ENCODE measurements around the gene NR2C1. TPM values are rescaled to one million over a fixed set of nuclear protein-coding genes. Genes with fewer than 3 reads are reported as not detected.
"Not testable (repeated sequence)": the region's sequence is repeated elsewhere in the genome, so short reads cannot be mapped to it uniquely, and the experiment has no call there.

Gene NR2C1
- polyA plus RNA-seq, 3 donors: 9.4 to 16.1 (median 12.8) TPM

GRCh38 chr12:95017482-95017881, 55.9 kb downstream of the NR2C1 start:
- no peak overlapping the region for H3K27ac ChIP-seq (ENCODE audit: low read depth, low read length)
- WGBS, 3 donors: 65 to 77% (median 75%) methylated on average over 1 of the region's 1 CpG

- 96 to 100% (median 98%) methylated on average over 2 of the region's 2 CpGs for WGBS, 3 donors
- no peak overlapping the region for H3K27ac ChIP-seq (ENCODE audit: low read depth, low read length)
These were observed 57.3 kb downstream of the NR2C1 start for GRCh38 chr12:95016120-95016519.

- no peak overlapping the region for H3K27ac ChIP-seq (ENCODE audit: low read depth, low read length)
These were observed 58.9 kb downstream of the NR2C1 start for GRCh38 chr12:95014554-95014953.

- H3K27ac ChIP-seq (ENCODE audit: low read depth, low read length): no peak overlapping the region
- WGBS, 3 donors: 71 to 89% (median 79%) methylated on average over 4 of the region's 4 CpGs
These were observed 67.2 kb downstream of the NR2C1 start for GRCh38 chr12:95006206-95006605.

- H3K27ac ChIP-seq (ENCODE audit: low read depth, low read length): no peak overlapping the region
- WGBS, 3 donors: 65 to 98% (median 80%) methylated on average over 2 of the region's 2 CpGs
These were observed 68.8 kb downstream of the NR2C1 start for GRCh38 chr12:95004610-95005009.

- H3K27ac ChIP-seq (ENCODE audit: low read depth, low read length): no peak overlapping the region
- 64 to 67% (median 65%) methylated on average over 15 of the region's 15 CpGs for WGBS, 3 donors
These were observed 69.5 kb downstream of the NR2C1 start for GRCh38 chr12:95003921-95004272.

- 0% methylated on average over 34 of the region's 34 CpGs for WGBS, 3 donors
- H3K27ac ChIP-seq (ENCODE audit: low read depth, low read length): peak within 1 kb of the TSS; percentile 43
These were observed 70.1 kb downstream of the NR2C1 start, which contains the start of gene NDUFA12 for GRCh38 chr12:95003213-95003920. Gene NDUFA12, minus strand, starts transcription at chr12:95003697. Its CDS starts 17 bp downstream, at chr12:95003680.

GRCh38 chr12:95002754-95003153, 70.7 kb downstream of the NR2C1 start:
- WGBS, 3 donors: 24 to 29% (median 28%) methylated on average over 3 of the region's 3 CpGs
- no peak overlapping the region for H3K27ac ChIP-seq (ENCODE audit: low read depth, low read length)

GRCh38 chr12:94998326-94998725, 75.1 kb downstream of the NR2C1 start:
- no peak overlapping the region for H3K27ac ChIP-seq (ENCODE audit: low read depth, low read length)
- WGBS, 3 donors: 42 to 68% (median 63%) methylated on average over 4 of the region's 4 CpGs

- no peak overlapping the region for H3K27ac ChIP-seq (ENCODE audit: low read depth, low read length)
These were observed 75.7 kb downstream of the NR2C1 start for GRCh38 chr12:94997726-94998125.

GRCh38 chr12:94997061-94997460, 76.4 kb downstream of the NR2C1 start:
- H3K27ac ChIP-seq (ENCODE audit: low read depth, low read length): no peak overlapping the region
- 88 to 94% (median 93%) methylated on average over 6 of the region's 6 CpGs for WGBS, 3 donors

GRCh38 chr12:94994312-94994711, 79.1 kb downstream of the NR2C1 start:
- H3K27ac ChIP-seq (ENCODE audit: low read depth, low read length): no peak overlapping the region
- 75 to 91% (median 75%) methylated on average over 2 of the region's 2 CpGs for WGBS, 3 donors

- WGBS, 3 donors: 63 to 96% (median 80%) methylated on average over 3 of the region's 3 CpGs
These were observed 79.6 kb downstream of the NR2C1 start for GRCh38 chr12:94993855-94994254.

GRCh38 chr12:94990222-94990621, 83.2 kb downstream of the NR2C1 start:
- no peak overlapping the region for H3K27ac ChIP-seq (ENCODE audit: low read depth, low read length)
- WGBS, 3 donors: 81 to 86% (median 83%) methylated on average over 3 of the region's 3 CpGs

More at GRCh38 chr12:94993855-94994254, 79.6 kb downstream of the NR2C1 start:
- not testable (repeated sequence) for H3K27ac ChIP-seq (ENCODE audit: low read depth, low read length)

GRCh38 chr12:94988471-94988870, 84.9 kb downstream of the NR2C1 start:
- 61 to 87% (median 71%) methylated on average over 6 of the region's 6 CpGs for WGBS, 3 donors
- H3K27ac ChIP-seq (ENCODE audit: low read depth, low read length): no peak overlapping the region

- WGBS, 3 donors: 46 to 51% (median 50%) methylated on average over 2 of the region's 2 CpGs
- H3K27ac ChIP-seq (ENCODE audit: low read depth, low read length): no peak overlapping the region
These were observed 85.6 kb downstream of the NR2C1 start for GRCh38 chr12:94987801-94988200.

GRCh38 chr12:94987076-94987669, 86.2 kb downstream of the NR2C1 start:
- 90 to 96% (median 96%) methylated on average over 8 of the region's 8 CpGs for WGBS, 3 donors
- H3K27ac ChIP-seq (ENCODE audit: low read depth, low read length): no peak overlapping the region

GRCh38 chr12:94985099-94985498, 88.3 kb downstream of the NR2C1 start:
- not testable (repeated sequence) for H3K27ac ChIP-seq (ENCODE audit: low read depth, low read length)
- WGBS, 3 donors: 81 to 86% (median 84%) methylated on average over 9 of the region's 9 CpGs

- 95 to 98% (median 96%) methylated on average over 2 of the region's 2 CpGs for whole genome bisulfite sequencing, 3 donors
- H3K27ac ChIP-seq (ENCODE audit: low read depth, low read length): no peak overlapping the region
These were observed 90.1 kb downstream of the NR2C1 start for GRCh38 chr12:94983321-94983720.

- 73 to 88% (median 82%) methylated on average over 7 of the region's 7 CpGs for WGBS, 3 donors
- no peak overlapping the region for H3K27ac ChIP-seq (ENCODE audit: low read depth, low read length)
These were observed 91.0 kb downstream of the NR2C1 start for GRCh38 chr12:94982456-94982855.

Data from adipose tissue (tissue), 3 donors.